ENCODE results near the gene DAP. TPM values are rescaled to one million over a fixed set of nuclear protein-coding genes. Genes with fewer than 3 reads are reported as not detected.

DAP gene
- total RNA-seq, 1 experiment from 2014 or later, result 47.7 TPM

- no peak overlapping the region for H3K27ac Mint-ChIP-seq
- H3K9me3 Mint-ChIP-seq, result no peaks in the 10 kb centered on the region
- H3K27me3 Mint-ChIP-seq (ENCODE audit: low read depth), result no peaks in the 10 kb centered on the region
- TF ChIP-seq ZMAT4 (CRISPR knock-in tag; IDR thresholded peaks at IDR 0.05) (no peak), GABPB1 (CRISPR knock-in tag; IDR thresholded peaks at IDR 0.05) (no peak), SMAD3 (CRISPR knock-in tag; IDR thresholded peaks at IDR 0.05; ENCODE audit: borderline replicate concordance) (no peak), CDX4 (CRISPR knock-in tag; IDR thresholded peaks at IDR 0.05; ENCODE audit: borderline replicate concordance) (no peak), NFYB (CRISPR knock-in tag; conservative IDR thresholded peaks at IDR 0.05; ENCODE audit: low read depth) (no peak), ATF3 (CRISPR knock-in tag; conservative IDR thresholded peaks at IDR 0.05) (no peak), ZNF532 (CRISPR knock-in tag; IDR thresholded peaks at IDR 0.05; ENCODE audit: borderline replicate concordance) (no peak), OVOL2 (CRISPR knock-in tag; IDR thresholded peaks at IDR 0.05; ENCODE audit: borderline replicate concordance) (no peak), ARID4B (CRISPR knock-in tag; IDR thresholded peaks at IDR 0.05; ENCODE audit: borderline replicate concordance) (no peak)
- peak overlapping the region; percentile 25; the same call in 1 of the 2 replicates for H3K4me3 Mint-ChIP-seq
- ATAC-seq (peak; percentile 33), DNase-seq (ENCODE audit: low spot score) (no peak)
- H3K4me1 Mint-ChIP-seq, result no peaks in the 10 kb centered on the region
- ChIA-PET POLR2A (no interaction called here), CTCF (no interaction called here)
- H3K36me3 Mint-ChIP-seq, result no peaks in the 10 kb centered on the region
Measured at GRCh38 chr5:10648806-10649665, 112.0 kb downstream of the DAP start.

- no peaks in the 10 kb centered on the region for H3K9me3 Mint-ChIP-seq
- no peaks in the 10 kb centered on the region for H3K36me3 Mint-ChIP-seq
- no peak overlapping the region for H3K4me3 Mint-ChIP-seq
- no peak overlapping the region for H3K27ac Mint-ChIP-seq
- TF ChIP-seq SP1 (CRISPR knock-in tag; conservative IDR thresholded peaks at IDR 0.05), result no peak
- no peak for TF ChIP-seq NFE2L1 (CRISPR knock-in tag; IDR thresholded peaks at IDR 0.05)
- no peak for TF ChIP-seq NR2C2 (CRISPR knock-in tag; IDR thresholded peaks at IDR 0.05)
- TF ChIP-seq MAX (CRISPR knock-in tag; IDR thresholded peaks at IDR 0.05), result no peak
- no peak for TF ChIP-seq ARID4B (CRISPR knock-in tag; IDR thresholded peaks at IDR 0.05; ENCODE audit: borderline replicate concordance)
- ChIA-PET POLR2A (no interaction called here), CTCF (no interaction called here)
- H3K4me1 Mint-ChIP-seq, result peaks cover 3% of the 10 kb centered on the region
- DNase-seq (ENCODE audit: low spot score), result no peak
- H3K27me3 Mint-ChIP-seq (ENCODE audit: low read depth), result no peaks in the 10 kb centered on the region
- ATAC-seq, result no peak
Measured at GRCh38 chr5:10647640-10648039, 113.4 kb downstream of the DAP start.
